IMR-90 (cell line): ENCODE data around the gene RSBN1L. TPM values are rescaled to one million over a fixed set of nuclear protein-coding genes. Genes with fewer than 3 reads are reported as not detected.

Source experiments
- ATAC-seq: fragments of 200-7000 bp; cut with Tn5 transposase; 2 replicates; pipeline ENCODE4 v1.9.1; 2020; ENCODE audit warnings: low read depth, mild to moderate bottlenecking, moderate library complexity
- BruUV-seq: library from RNA; stranded (reverse); fragments of 400-500 nt; replicated peaks from 2 replicates; lab custom pipeline; 2021; lab: Mats Ljungman, UMichigan
- CTCF ChIA-PET: fragments of 300-600 bp; formaldehyde crosslinking; extraction: SDS; loops from one replicate; lab custom pipeline; 2021; ENCODE audit warnings: antibody characterized with exemption; lab: Yijun Ruan, JAX
- POLR2A ChIA-PET: fragments of 300-600 bp; sonication (Branson Sonifier 250); formaldehyde crosslinking; loops from one replicate; lab custom pipeline; 2022; ENCODE audit warnings: antibody characterized with exemption; ENCODE audit not compliant: unreplicated experiment; lab: Charles Lee
- DNase-seq: peaks from one replicate; pipeline ENCODE4 v3.0.0; 2013
- H2AFZ ChIP-seq: replicated peaks from 2 replicates; pipeline ENCODE3; 2013; ENCODE audit warnings: low read length, mild to moderate bottlenecking; ENCODE audit not compliant: poor library complexity
- H2AK5ac ChIP-seq: 2 replicates; pipeline ENCODE4 v1.6.1; 2013; ENCODE audit warnings: low read depth, low read length, inconsistent platforms
- H2AK9ac ChIP-seq: replicated peaks from 2 replicates; pipeline ENCODE3; 2013; ENCODE audit warnings: mild to moderate bottlenecking, low read depth, low read length, moderate library complexity; ENCODE audit not compliant: poor library complexity
- H2BK120ac ChIP-seq: 2 replicates; pipeline ENCODE4 v1.6.1; 2013; ENCODE audit warnings: low read depth, low read length, inconsistent platforms
- H2BK15ac ChIP-seq: 3 replicates; pipeline ENCODE4 v1.6.1; 2013; ENCODE audit warnings: low read depth, low read length, inconsistent platforms
- H2BK20ac ChIP-seq: 2 replicates; pipeline ENCODE4 v1.6.1; 2013; ENCODE audit warnings: low read depth, mild to moderate bottlenecking, inconsistent platforms, low read length, moderate library complexity
- H2BK5ac ChIP-seq: 2 replicates; pipeline ENCODE4 v1.6.1; 2013; ENCODE audit warnings: mild to moderate bottlenecking, low read depth, low read length, inconsistent platforms; ENCODE audit not compliant: poor library complexity, severe bottlenecking
- H3K14ac ChIP-seq: replicated peaks from 2 replicates; pipeline ENCODE4 v1.6.1; 2013; ENCODE audit warnings: low read depth, low read length, inconsistent platforms
- H3K18ac ChIP-seq: 2 replicates; pipeline ENCODE4 v1.6.1; 2013; ENCODE audit warnings: low read depth, low read length, control low read depth
- H3K23ac ChIP-seq: 2 replicates; pipeline ENCODE4 v1.6.1; 2013; ENCODE audit warnings: low read depth, low read length, inconsistent platforms
- H3K27ac ChIP-seq: 2 replicates; pipeline ENCODE4 v1.5.1; 2013; ENCODE audit warnings: mild to moderate bottlenecking, control low read depth, low read length; ENCODE audit not compliant: insufficient read depth
- H3K27me3 ChIP-seq: 2 replicates; pipeline ENCODE4 v1.6.1; 2013; ENCODE audit warnings: low read length; ENCODE audit not compliant: control insufficient read depth, insufficient read depth
- H3K36me3 ChIP-seq: 2 replicates; pipeline ENCODE4 v1.6.1; 2013; ENCODE audit warnings: low read length, mixed read lengths; ENCODE audit not compliant: control insufficient read depth, insufficient read depth
- H3K4ac ChIP-seq: 2 replicates; pipeline ENCODE4 v1.6.1; 2013; ENCODE audit warnings: low read depth, low read length, inconsistent platforms
- H3K4me1 ChIP-seq: 2 replicates; pipeline ENCODE4 v1.6.1; 2013; ENCODE audit warnings: low read length, mixed read lengths; ENCODE audit not compliant: control insufficient read depth, insufficient read depth
- H3K4me2 ChIP-seq: 2 replicates; pipeline ENCODE4 v1.6.1; 2013; ENCODE audit warnings: low read depth, mild to moderate bottlenecking, control low read depth, low read length, moderate library complexity
- H3K4me3 ChIP-seq: 2 replicates; pipeline ENCODE4 v1.5.1; 2013; ENCODE audit warnings: low read depth, mild to moderate bottlenecking, control low read depth, low read length, moderate library complexity; ENCODE audit not compliant: insufficient read depth
- H3K56ac ChIP-seq: 2 replicates; pipeline ENCODE4 v1.6.1; 2013; ENCODE audit warnings: low read length, inconsistent platforms; ENCODE audit not compliant: insufficient read depth; ENCODE audit errors: extremely low read depth
- H3K79me1 ChIP-seq, 2 experiments: 2 replicates each; pipeline ENCODE4 v1.6.1; 2013; ENCODE audit warnings: low read length in 2 of 2, inconsistent platforms in 1 of 2, low read depth in 1 of 2
- H3K9ac ChIP-seq: 2 replicates; pipeline ENCODE4 v1.6.1; 2013; ENCODE audit warnings: low read depth, low read length, control low read depth
- H3K9me1 ChIP-seq: 2 replicates; pipeline ENCODE4 v1.6.1; 2013; ENCODE audit warnings: low read length, inconsistent platforms; ENCODE audit not compliant: insufficient read depth
- H3K9me3 ChIP-seq: 2 replicates; pipeline ENCODE4 v1.6.1; 2013; ENCODE audit warnings: low read length; ENCODE audit not compliant: control insufficient read depth, insufficient read depth
- H4K20me1 ChIP-seq: 2 replicates; pipeline ENCODE4 v1.6.1; 2013; ENCODE audit warnings: low read length, inconsistent platforms; ENCODE audit not compliant: insufficient read depth
- H4K5ac ChIP-seq: 2 replicates; pipeline ENCODE4 v1.6.1; 2013; ENCODE audit warnings: mild to moderate bottlenecking, low read depth, low read length, control low read depth
- H4K8ac ChIP-seq, 2 experiments: 2 replicates each; pipeline ENCODE4 v1.6.1; 2013; ENCODE audit warnings: low read depth in 2 of 2, low read length in 2 of 2, control low read depth in 1 of 2, inconsistent platforms in 1 of 2
- H4K91ac ChIP-seq: 2 replicates; pipeline ENCODE4 v1.6.1; 2013; ENCODE audit warnings: low read depth, low read length, inconsistent platforms; ENCODE audit not compliant: insufficient read depth
- MAFK ChIP-seq: IDR thresholded peaks from 2 replicates; pipeline ENCODE4 v1.6.1; 2012; ENCODE audit warnings: low read depth, low read length, improper control_type of control experiment
- MAZ ChIP-seq: IDR thresholded peaks from 2 replicates; pipeline ENCODE4 v1.6.1; 2012; ENCODE audit warnings: low read depth, mild to moderate bottlenecking, low read length, improper control_type of control experiment, moderate library complexity, borderline replicate concordance
- RAD21 ChIP-seq: IDR thresholded peaks from 2 replicates; pipeline ENCODE4 v1.6.1; 2012; ENCODE audit warnings: low read length, improper control_type of control experiment
- RCOR1 ChIP-seq: IDR thresholded peaks from 2 replicates; pipeline ENCODE4 v1.6.1; 2012; ENCODE audit warnings: mild to moderate bottlenecking, low read length, improper control_type of control experiment; ENCODE audit not compliant: insufficient replicate concordance
- WGBS, 2 experiments: methylation state at CpG; one replicate each; pipeline versions ENCODE4 v1.1.5 to v1.1.7; 2013; ENCODE audit warnings: missing lambda C conversion rate in 2 of 2; ENCODE audit not compliant: insufficient read length in 1 of 2; ENCODE audit errors: extremely low coverage in 2 of 2; 5-methylcytosine and 5-hydroxymethylcytosine counted together
- dilution Hi-C: fragments of 300-500 bp; cut with HindIII; formaldehyde crosslinking; loops from one replicate; pipeline ENCODE4 v1.14.3; 2018; ENCODE audit warnings: low sequenced_read_pairs; ENCODE audit not compliant: unreplicated experiment
- in situ Hi-C: fragments of 300-500 bp; cut with MboI; formaldehyde crosslinking; loops from 3 replicates; pipeline ENCODE4 v1.14.3; 2019; ENCODE audit warnings: low sequenced_read_pairs, inconsistent platforms, mixed read lengths
- intact Hi-C: fragments of 100-400 bp; cut with micrococcal nuclease; formaldehyde crosslinking; loops from 2 replicates; pipeline ENCODE4 v1.10.0; 2022
- polyA plus RNA-seq, 3 experiments: library from polyadenylated mRNA; depleted of rRNA; stranded (reverse); fragments of >200 nt; gene quantifications; 2 replicates each; pipeline ENCODE4 v1.2.3, GENCODE V29; 2012; ENCODE audit warnings: low replicate concordance in 1 of 3
- total RNA-seq: library from RNA; depleted of rRNA; stranded (reverse); fragments of >200 nt; gene quantifications from 2 replicates; pipeline ENCODE4 v1.2.3, GENCODE V29; 2012
- TF ChIP-seq, protein P1 (sequence below): fragments of 150-350 bp; IDR thresholded peaks from 2 replicates; pipeline ENCODE4 v1.6.1; 2017; ENCODE audit warnings: mild to moderate bottlenecking, antibody characterized with exemption, low read length, low read depth

The RSBN1L gene
- total and polyA plus RNA-seq, 2 of the 4 experiments (the other 2 are of a cell fraction): 7.8 to 14.7 TPM

DNA sequence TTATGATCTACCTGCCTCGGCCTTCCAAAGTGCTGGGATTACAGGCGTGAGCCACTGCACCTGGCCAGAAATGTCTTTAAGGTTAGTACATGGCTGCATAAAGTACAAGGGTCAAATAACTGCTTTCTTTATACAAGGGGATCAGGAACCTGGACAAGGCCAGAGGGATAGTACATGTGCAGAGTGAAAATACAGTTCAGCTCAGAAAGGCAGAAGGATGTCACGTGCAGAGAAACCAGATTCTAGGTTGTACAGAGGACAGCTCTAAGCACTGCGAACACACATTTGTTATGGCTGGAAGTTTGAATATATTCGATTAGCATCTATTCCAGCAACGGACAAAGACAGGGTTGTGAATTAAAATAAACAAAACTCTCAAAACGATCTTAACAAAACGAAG lies 6.0 kb upstream of the RSBN1L start:
- CTCF ChIA-PET: interaction anchor here (0.9 to 1.1 kb wide), 2 partner anchors 12 to 85 kb away, joined by 3 read pairs; no protein-coding TSS in a partner anchor

More for the DNA sequence above, 6.0 kb upstream of the RSBN1L start:
- Histone ChIP-seq H2AK5ac (peak overlapping the region; percentile 27; the same call in 1 of the 2 replicates), H3K9ac (no peak overlapping the region), H3K9me3 (no peaks in the 10 kb centered on the region), H4K91ac (no peak overlapping the region), H2BK5ac (no peak overlapping the region), H2AFZ (no peak overlapping the region), H3K4me3 (no peak overlapping the region), H2AK9ac (no peak overlapping the region), H3K18ac (no peak overlapping the region), H2BK20ac (peak overlapping the region; percentile 36; the same call in 1 of the 2 replicates), H3K27ac (no peak overlapping the region), H3K79me1 (peaks cover 25 to 73% of the 10 kb centered on the region in 2 experiments), H3K23ac (no peak overlapping the region; the same call in 1 of the 2 replicates), H3K4me1 (peaks cover 13% of the 10 kb centered on the region; the same call in 1 of the 2 replicates), H2BK120ac (no peak overlapping the region), H3K4me2 (no peak overlapping the region; the same call in 1 of the 2 replicates), H3K36me3 (no peaks in the 10 kb centered on the region), H3K27me3 (no peaks in the 10 kb centered on the region), H3K56ac (no peak overlapping the region), H3K14ac (no peak overlapping the region), H3K9me1 (peaks cover 15% of the 10 kb centered on the region; the same call in 1 of the 2 replicates), H2BK15ac (no peak overlapping the region), H4K5ac (no peak overlapping the region), H3K4ac (peak overlapping the region; percentile 28; the same call in 1 of the 2 replicates), H4K8ac (no peak overlapping the region), H4K20me1 (peaks cover 28% of the 10 kb centered on the region; the same call in 1 of the 2 replicates)
- no TSS peak for BruUV-seq
- in situ Hi-C loops (no loop called here), dilution Hi-C loops (no loop called here), intact Hi-C loops (no loop called here)
- POLR2A ChIA-PET: no interaction called here
- TF ChIP-seq MAZ: no peak
- TF ChIP-seq RCOR1: no peak
- TF ChIP-seq, protein P1, sequence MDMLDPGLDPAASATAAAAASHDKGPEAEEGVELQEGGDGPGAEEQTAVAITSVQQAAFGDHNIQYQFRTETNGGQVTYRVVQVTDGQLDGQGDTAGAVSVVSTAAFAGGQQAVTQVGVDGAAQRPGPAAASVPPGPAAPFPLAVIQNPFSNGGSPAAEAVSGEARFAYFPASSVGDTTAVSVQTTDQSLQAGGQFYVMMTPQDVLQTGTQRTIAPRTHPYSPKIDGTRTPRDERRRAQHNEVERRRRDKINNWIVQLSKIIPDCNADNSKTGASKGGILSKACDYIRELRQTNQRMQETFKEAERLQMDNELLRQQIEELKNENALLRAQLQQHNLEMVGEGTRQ: no peak
- TF ChIP-seq MAFK: no peak
- TF ChIP-seq RAD21: no peak
- ATAC-seq (no peak), DNase-seq (no peak)
- WGBS, 2 experiments: 80% methylated on average over 1 of the region's 8 CpGs; no CpG with 5 or more reads in 1 of the 2 experiments
